Activated T-helper 1 cell treated with anti-CD3 and anti-CD28 coated beads, Interleukin-2, amount 50 U/mL, for 16 hours (primary cell): Measurements from ENCODE around the gene ANKRD34B.
"Not testable (repeated sequence)": the region's sequence is repeated elsewhere in the genome, so short reads cannot be mapped to it uniquely, and the experiment has no call there.

Source experiments
- DNase-seq, 2 donors: peaks; one replicate each; pipeline ENCODE4 v3.0.0-alpha.2; 2020; ENCODE audit warnings: low read depth in 1 of 2, low spot score in 1 of 2

ANKRD34B gene

GRCh38 chr5:80569961-80570786 is at the start of gene ANKRD34B:
TSS of gene ANKRD34B (minus strand) at chr5:80570280. CDS start at chr5:80560019, 10,261 bp downstream.
- DNase-seq, result no peak

GRCh38 chr5:80619086-80619485 is 49.0 kb upstream of the ANKRD34B start:
- no peak for DNase-seq

- no peak for DNase-seq
Observed at GRCh38 chr5:80618438-80618837, 48.4 kb upstream of the ANKRD34B start.

GRCh38 chr5:80615266-80615914 is 45.3 kb upstream of the ANKRD34B start:
- DNase-seq, result no peak

- no peak for DNase-seq
Observed at GRCh38 chr5:80609692-80610091, 39.6 kb upstream of the ANKRD34B start.

GRCh38 chr5:80608731-80609130 is 38.7 kb upstream of the ANKRD34B start:
- DNase-seq, result no peak

GRCh38 chr5:80607832-80608231 is 37.8 kb upstream of the ANKRD34B start:
- DNase-seq, result no peak

GRCh38 chr5:80607343-80607742 is 37.3 kb upstream of the ANKRD34B start:
- DNase-seq, result no peak

- DNase-seq, result no peak
Observed at GRCh38 chr5:80600943-80601693, 31.0 kb upstream of the ANKRD34B start.

GRCh38 chr5:80597500-80597899 is 27.4 kb upstream of the ANKRD34B start:
- no peak for DNase-seq

- DNase-seq, result no peak
Observed at GRCh38 chr5:80594810-80595209, 24.7 kb upstream of the ANKRD34B start.

GRCh38 chr5:80592761-80593160 is 22.7 kb upstream of the ANKRD34B start:
- no peak for DNase-seq

- DNase-seq, result no peak
Observed at GRCh38 chr5:80592105-80592504, 22.0 kb upstream of the ANKRD34B start.

GRCh38 chr5:80591352-80591751 is 21.3 kb upstream of the ANKRD34B start:
- no peak for DNase-seq

GRCh38 chr5:80590766-80591165 is 20.7 kb upstream of the ANKRD34B start:
- DNase-seq, result no peak

GRCh38 chr5:80588858-80589540 is 18.9 kb upstream of the ANKRD34B start:
- DNase-seq, result no peak

- no peak for DNase-seq
Observed at GRCh38 chr5:80584770-80585169, 14.7 kb upstream of the ANKRD34B start.

- DNase-seq, result not testable (repeated sequence)
Observed at GRCh38 chr5:80580291-80580690, 10.2 kb upstream of the ANKRD34B start.

GRCh38 chr5:80579050-80579449 is 9.0 kb upstream of the ANKRD34B start:
- DNase-seq, result no peak

- no peak for DNase-seq
Observed at GRCh38 chr5:80577707-80578106, 7.6 kb upstream of the ANKRD34B start.

- DNase-seq, result no peak
Observed at GRCh38 chr5:80576383-80576782, 6.3 kb upstream of the ANKRD34B start.
